ENCODE measurements around the gene RAD18.

DNA sequence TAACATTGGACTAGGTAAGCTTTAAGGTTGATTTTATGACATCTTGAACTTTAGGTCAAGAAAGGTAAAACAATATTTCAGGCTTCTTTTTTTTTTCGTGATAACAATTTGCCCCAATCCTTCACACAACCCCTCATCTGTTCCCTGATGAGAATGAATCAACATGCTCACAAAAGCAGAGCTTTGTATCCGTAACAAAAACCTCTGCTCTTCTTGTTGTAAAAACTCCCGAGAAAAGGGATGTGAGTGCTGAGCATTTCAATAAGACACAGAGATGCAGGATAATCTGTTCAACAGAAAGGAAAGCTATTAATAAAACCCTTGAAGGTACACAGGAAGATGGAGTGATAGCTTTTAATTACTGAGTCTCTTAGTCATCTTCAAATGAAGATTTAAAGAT is 94.3 kb downstream of the RAD18 start:
- no peak for TF ChIP-seq MXI1 (conservative IDR thresholded peaks at IDR 0.05; ENCODE audit: poor library complexity, severe bottlenecking)
- TF ChIP-seq, protein P1, sequence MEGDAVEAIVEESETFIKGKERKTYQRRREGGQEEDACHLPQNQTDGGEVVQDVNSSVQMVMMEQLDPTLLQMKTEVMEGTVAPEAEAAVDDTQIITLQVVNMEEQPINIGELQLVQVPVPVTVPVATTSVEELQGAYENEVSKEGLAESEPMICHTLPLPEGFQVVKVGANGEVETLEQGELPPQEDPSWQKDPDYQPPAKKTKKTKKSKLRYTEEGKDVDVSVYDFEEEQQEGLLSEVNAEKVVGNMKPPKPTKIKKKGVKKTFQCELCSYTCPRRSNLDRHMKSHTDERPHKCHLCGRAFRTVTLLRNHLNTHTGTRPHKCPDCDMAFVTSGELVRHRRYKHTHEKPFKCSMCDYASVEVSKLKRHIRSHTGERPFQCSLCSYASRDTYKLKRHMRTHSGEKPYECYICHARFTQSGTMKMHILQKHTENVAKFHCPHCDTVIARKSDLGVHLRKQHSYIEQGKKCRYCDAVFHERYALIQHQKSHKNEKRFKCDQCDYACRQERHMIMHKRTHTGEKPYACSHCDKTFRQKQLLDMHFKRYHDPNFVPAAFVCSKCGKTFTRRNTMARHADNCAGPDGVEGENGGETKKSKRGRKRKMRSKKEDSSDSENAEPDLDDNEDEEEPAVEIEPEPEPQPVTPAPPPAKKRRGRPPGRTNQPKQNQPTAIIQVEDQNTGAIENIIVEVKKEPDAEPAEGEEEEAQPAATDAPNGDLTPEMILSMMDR (IDR thresholded peaks at IDR 0.05; ENCODE audit: poor library complexity, severe bottlenecking) = no peak
- TF ChIP-seq POLR2AphosphoS5 (IDR thresholded peaks at IDR 0.05) = no peak
- no peak for TF ChIP-seq EP300 (conservative IDR thresholded peaks at IDR 0.05; ENCODE audit: poor library complexity, severe bottlenecking)
